Natural killer cell (primary cell): Measurements from ENCODE around the gene NCAPG2. TPM values are rescaled to one million over a fixed set of nuclear protein-coding genes. Genes with fewer than 3 reads are reported as not detected.

ENCODE experiments used
- ATAC-seq, 3 donors: fragments of 150-1000 bp in 2 of 3; fragments of 200-7000 bp in 1 of 3; cut with Tn5 transposase; 1 replicate in 1 of 3; 2 replicates in 2 of 3; pipeline ENCODE4 v1.10.0; 2021; ENCODE audit warnings: mild to moderate bottlenecking in 2 of 3, moderate library complexity in 2 of 3
- DNase-seq, 2 donors: peaks; one replicate each; pipeline versions ENCODE4 v3.0.0 to v3.0.0-alpha.2; 2013 to 2021; ENCODE audit warnings: mixed read lengths in 1 of 2
- H3K27ac ChIP-seq: one replicate; pipeline ENCODE4 v1.5.1; 2013; ENCODE audit warnings: mild to moderate bottlenecking, low read length
- H3K27me3 ChIP-seq: one replicate; pipeline ENCODE4 v1.6.1; 2013; ENCODE audit warnings: low read length; ENCODE audit not compliant: control insufficient read depth, insufficient read depth
- H3K36me3 ChIP-seq: one replicate; pipeline ENCODE4 v1.6.1; 2013; ENCODE audit warnings: low read length; ENCODE audit not compliant: control insufficient read depth, insufficient read depth
- H3K4me1 ChIP-seq: one replicate; pipeline ENCODE4 v1.6.1; 2013; ENCODE audit warnings: low read length; ENCODE audit not compliant: control insufficient read depth, insufficient read depth
- H3K4me3 ChIP-seq: one replicate; pipeline ENCODE4 v1.5.1; 2013; ENCODE audit warnings: low read length
- H3K9me3 ChIP-seq: one replicate; pipeline ENCODE4 v1.6.1; 2013; ENCODE audit warnings: low read length; ENCODE audit not compliant: control insufficient read depth, insufficient read depth
- H3K27ac Mint-ChIP-seq, 2 donors: one replicate each; pipeline ENCODE4 v1.8.0; 2022; ENCODE audit warnings: mild to moderate bottlenecking in 2 of 2, mixed read lengths in 2 of 2, moderate library complexity in 1 of 2
- H3K27me3 Mint-ChIP-seq, 2 donors: one replicate each; pipeline ENCODE4 v1.8.0; 2022; ENCODE audit warnings: low read depth in 2 of 2, mixed read lengths in 2 of 2
- H3K36me3 Mint-ChIP-seq: one replicate; pipeline ENCODE4 v1.8.0; 2022; ENCODE audit warnings: mixed read lengths
- H3K4me1 Mint-ChIP-seq, 2 donors: one replicate each; pipeline ENCODE4 v1.8.0; 2022; ENCODE audit warnings: mixed read lengths in 2 of 2
- H3K4me3 Mint-ChIP-seq: one replicate; pipeline ENCODE4 v1.8.0; 2022; ENCODE audit warnings: mild to moderate bottlenecking, moderate library complexity, mixed read lengths
- H3K9me3 Mint-ChIP-seq, 2 donors: one replicate each; pipeline ENCODE4 v1.8.0; 2022; ENCODE audit warnings: mixed read lengths in 2 of 2
- CTCF ChIP-seq: fragments of 200-600 bp; IDR thresholded peaks from one replicate; pipeline ENCODE4 v1.8.0; 2022; ENCODE audit warnings: antibody characterized with exemption
- WGBS: methylation state at CpG from one replicate; pipeline ENCODE4 v1.1.7; 2013; ENCODE audit warnings: missing lambda C conversion rate; ENCODE audit not compliant: insufficient coverage; 5-methylcytosine and 5-hydroxymethylcytosine counted together
- intact Hi-C: fragments of 100-400 bp; cut with micrococcal nuclease; formaldehyde crosslinking; loops from one replicate; pipeline ENCODE4 v1.14.2; 2022
- total RNA-seq, 4 donors: library from RNA; stranded (reverse); fragments of 120-200 nt in 1 of 4; gene quantifications; one replicate each; pipeline versions ENCODE4 v1.2.3 to v1.2.4, GENCODE V29; 2013 to 2022

NCAPG2 gene
- total RNA-seq, 3 donors from 2014 or later (not counting 1 experiment from before 2014, with no cell fraction given), result 8.8 to 14.8 (median 14.1) TPM

- no peak for ATAC-seq
- H3K9me3 Mint-ChIP-seq, result no peaks in the 10 kb centered on the region
- H3K36me3 Mint-ChIP-seq, result peaks cover 17% of the 10 kb centered on the region
Observed at GRCh38 chr7:158642149-158642548, 62.5 kb downstream of the NCAPG2 start.

GRCh38 chr7:158638001-158638400, 66.6 kb downstream of the NCAPG2 start:
- H3K36me3 ChIP-seq, result no peaks in the 10 kb centered on the region
- no peak for ATAC-seq

More at GRCh38 chr7:158642149-158642548, 62.5 kb downstream of the NCAPG2 start:
- Histone ChIP-seq H3K4me3 (no peak overlapping the region), H3K9me3 (no peaks in the 10 kb centered on the region), H3K27ac (no peak overlapping the region), H3K4me1 (no peaks in the 10 kb centered on the region), H3K36me3 (peaks cover 7% of the 10 kb centered on the region), H3K27me3 (no peaks in the 10 kb centered on the region)
- intact Hi-C loops, result no loop called here
- Mint-ChIP-seq H3K4me3 (no peak overlapping the region), H3K27me3 (no peaks in the 10 kb centered on the region), H3K4me1 (peaks cover 8 to 9% of the 10 kb centered on the region in 2 donors), H3K27ac (no peak overlapping the region)
- no peak for DNase-seq
- TF ChIP-seq CTCF, result no peak
- WGBS, result 100% methylated on average over 3 of the region's 4 CpGs

GRCh38 chr7:158633055-158633956, 71.3 kb downstream of the NCAPG2 start:
- no peak overlapping the region for H3K27ac ChIP-seq
- Mint-ChIP-seq H3K4me3 (no peak overlapping the region), H3K9me3 (no peaks in the 10 kb centered on the region), H3K4me1 (peaks cover 2 to 3% of the 10 kb centered on the region in 2 donors), H3K27me3 (no peaks in the 10 kb centered on the region), H3K27ac (no peak overlapping the region), H3K36me3 (peaks cover under 1% of the 10 kb centered on the region)
- H3K27me3 ChIP-seq, result no peaks in the 10 kb centered on the region
- 85% methylated on average over 10 of the region's 11 CpGs for WGBS
- no peak overlapping the region for H3K4me3 ChIP-seq
- no peak for TF ChIP-seq CTCF
- peaks cover 2% of the 10 kb centered on the region for H3K36me3 ChIP-seq
- no peak for ATAC-seq
- H3K4me1 ChIP-seq, result no peaks in the 10 kb centered on the region
- DNase-seq, result no peak
- intact Hi-C loops, result no loop called here
- no peaks in the 10 kb centered on the region for H3K9me3 ChIP-seq

More at GRCh38 chr7:158638001-158638400, 66.6 kb downstream of the NCAPG2 start:
- Mint-ChIP-seq H3K9me3 (no peaks in the 10 kb centered on the region), H3K27ac (no peak overlapping the region), H3K4me3 (no peak overlapping the region), H3K36me3 (peaks cover 17% of the 10 kb centered on the region), H3K4me1 (peaks cover 8 to 9% of the 10 kb centered on the region in 2 donors), H3K27me3 (no peaks in the 10 kb centered on the region)
- intact Hi-C loops, result no loop called here
- Histone ChIP-seq H3K4me3 (no peak overlapping the region), H3K4me1 (no peaks in the 10 kb centered on the region), H3K27me3 (no peaks in the 10 kb centered on the region), H3K9me3 (no peaks in the 10 kb centered on the region), H3K27ac (no peak overlapping the region)
- 100% methylated on average over 7 of the region's 7 CpGs for WGBS
- TF ChIP-seq CTCF, result no peak
- DNase-seq, result no peak
